HG02884 (cell line): Measurements from ENCODE around the gene HOXA9.

Experiments
- ATAC-seq: cut with Tn5 transposase; IDR thresholded peaks from one replicate; pipeline ENCODE4 v1.9.1; 2021; ENCODE audit warnings: mild to moderate bottlenecking, moderate library complexity; ENCODE audit not compliant: unreplicated experiment

HOXA9 gene

GRCh38 chr7:27177795-27178320 is 12.5 kb upstream of the HOXA9 start:
- ATAC-seq: no peak

GRCh38 chr7:27176962-27177794 is 11.8 kb upstream of the HOXA9 start:
- no peak for ATAC-seq

- ATAC-seq: no peak
These were observed 11.1 kb upstream of the HOXA9 start for GRCh38 chr7:27176524-27176845.

GRCh38 chr7:27175626-27176523 is 10.5 kb upstream of the HOXA9 start:
- ATAC-seq: no peak

- no peak for ATAC-seq
These were observed 9.7 kb upstream of the HOXA9 start for GRCh38 chr7:27174874-27175625.

- ATAC-seq: no peak
These were observed 8.9 kb upstream of the HOXA9 start, which contains the start of gene HOXA10 for GRCh38 chr7:27173956-27174873. TSS of gene HOXA10 (minus strand) at chr7:27174320. CDS start at chr7:27174306, 14 bp downstream.

GRCh38 chr7:27173511-27173955 is 8.2 kb upstream of the HOXA9 start:
- no peak for ATAC-seq

- no peak for ATAC-seq
These were observed 7.6 kb upstream of the HOXA9 start for GRCh38 chr7:27172823-27173510.

GRCh38 chr7:27172315-27172774 is 7.0 kb upstream of the HOXA9 start:
- ATAC-seq: no peak

GRCh38 chr7:27171637-27172314 is 6.4 kb upstream of the HOXA9 start:
- ATAC-seq: no peak

GRCh38 chr7:27171325-27171636 is 5.9 kb upstream of the HOXA9 start:
- ATAC-seq: no peak

GRCh38 chr7:27170426-27171324 is 5.3 kb upstream of the HOXA9 start:
- ATAC-seq: no peak

- ATAC-seq: no peak
These were observed 4.5 kb upstream of the HOXA9 start for GRCh38 chr7:27169658-27170425.

GRCh38 chr7:27168265-27168947 is 3.1 kb upstream of the HOXA9 start:
- ATAC-seq: no peak

GRCh38 chr7:27167916-27168264 is 2.6 kb upstream of the HOXA9 start:
- ATAC-seq: no peak
